Activated T-cell treated with anti-CD3 and anti-CD28 coated beads for 24 hours (primary cell): ENCODE results near the gene NPDC1.

Experiments used
- DNase-seq: peaks from one replicate; pipeline ENCODE4 v3.0.0-alpha.2; 2020; ENCODE audit warnings: low read depth

Gene NPDC1

DNA sequence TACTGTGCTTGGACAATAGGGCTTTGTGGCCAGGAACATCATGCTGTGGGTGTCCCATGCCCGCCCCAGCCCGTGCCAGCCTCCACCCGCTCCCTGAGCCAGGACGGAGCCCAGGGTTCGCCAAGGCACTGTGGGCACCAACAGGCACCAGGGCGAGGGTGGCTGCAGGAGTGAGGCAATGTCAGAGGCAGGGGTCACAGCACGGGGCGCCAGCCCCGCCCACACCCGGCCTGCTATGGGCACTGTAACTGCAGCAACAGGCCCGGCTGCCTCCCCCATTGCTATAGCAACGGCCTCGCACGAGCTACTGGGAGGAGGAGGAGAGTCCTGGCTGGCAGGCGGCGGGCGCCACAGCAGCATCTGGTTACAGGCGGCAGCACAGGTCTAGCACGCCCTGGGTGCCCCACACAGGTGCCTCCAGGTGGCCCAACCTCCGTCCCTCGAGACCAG lies 20.4 kb downstream of the NPDC1 start:
- no peak for DNase-seq

GRCh38 chr9:137023583-137023991 lies 22.4 kb downstream of the NPDC1 start:
- DNase-seq, result no peak

DNA sequence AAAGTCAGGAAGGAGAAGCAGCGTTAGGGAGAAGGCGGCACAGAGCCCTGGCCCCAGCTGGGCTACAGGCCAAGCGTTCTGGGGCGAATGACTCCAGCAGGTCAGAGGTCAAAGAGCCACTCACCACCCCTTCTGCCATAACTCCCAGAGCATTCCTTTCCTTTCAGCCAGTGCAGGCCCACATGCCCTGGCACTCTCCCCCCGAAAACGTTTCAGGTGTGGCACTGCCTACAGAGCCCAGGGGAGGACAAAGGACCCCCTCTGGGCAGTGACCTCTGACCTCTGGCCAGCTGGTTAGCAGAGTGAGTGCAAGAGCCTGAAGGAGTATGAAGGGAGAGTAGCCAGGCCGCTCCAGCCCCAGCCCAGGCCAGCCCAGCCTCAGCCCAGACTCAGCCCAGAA lies 22.8 kb downstream of the NPDC1 start:
- DNase-seq, result no peak

GRCh38 chr9:137022662-137023008 lies 23.3 kb downstream of the NPDC1 start:
- DNase-seq, result no peak

DNA sequence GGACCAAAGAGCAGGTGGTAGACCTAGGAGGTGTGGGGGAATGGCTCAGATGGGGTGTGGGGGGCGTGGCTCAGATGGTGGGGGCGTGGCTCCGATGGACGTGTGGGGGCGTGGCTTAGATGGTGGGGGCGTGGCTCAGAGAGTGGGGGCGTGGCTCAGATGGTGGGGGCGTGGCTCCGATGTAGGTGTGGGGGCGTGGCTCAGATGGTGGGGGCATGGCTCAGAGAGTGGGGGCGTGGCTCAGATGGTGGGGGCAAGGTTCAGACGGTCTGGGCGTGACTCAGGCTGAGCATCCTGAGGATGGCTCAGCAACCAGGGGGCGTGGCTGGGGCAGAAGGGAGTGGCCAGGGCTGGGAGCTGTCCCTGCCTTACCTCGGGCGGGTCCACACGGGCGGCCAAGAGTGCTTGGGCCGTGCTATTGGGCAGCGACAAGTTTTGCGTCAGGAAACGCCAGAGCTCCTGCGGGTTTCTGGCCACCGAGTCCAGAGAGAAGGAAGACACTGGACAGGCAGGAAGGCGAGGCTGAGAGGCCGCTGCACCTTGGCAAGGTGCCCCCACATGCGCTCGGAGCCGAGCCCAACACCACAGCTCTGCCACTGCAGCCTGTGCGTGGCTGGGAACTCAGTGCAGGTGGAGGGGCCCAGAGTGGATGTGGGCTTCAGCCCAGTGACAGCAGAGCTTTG lies 23.9 kb downstream of the NPDC1 start:
- DNase-seq, result peak; percentile 71

- DNase-seq, result no peak
Measured at GRCh38 chr9:137021568-137021978, 24.4 kb downstream of the NPDC1 start.

DNA sequence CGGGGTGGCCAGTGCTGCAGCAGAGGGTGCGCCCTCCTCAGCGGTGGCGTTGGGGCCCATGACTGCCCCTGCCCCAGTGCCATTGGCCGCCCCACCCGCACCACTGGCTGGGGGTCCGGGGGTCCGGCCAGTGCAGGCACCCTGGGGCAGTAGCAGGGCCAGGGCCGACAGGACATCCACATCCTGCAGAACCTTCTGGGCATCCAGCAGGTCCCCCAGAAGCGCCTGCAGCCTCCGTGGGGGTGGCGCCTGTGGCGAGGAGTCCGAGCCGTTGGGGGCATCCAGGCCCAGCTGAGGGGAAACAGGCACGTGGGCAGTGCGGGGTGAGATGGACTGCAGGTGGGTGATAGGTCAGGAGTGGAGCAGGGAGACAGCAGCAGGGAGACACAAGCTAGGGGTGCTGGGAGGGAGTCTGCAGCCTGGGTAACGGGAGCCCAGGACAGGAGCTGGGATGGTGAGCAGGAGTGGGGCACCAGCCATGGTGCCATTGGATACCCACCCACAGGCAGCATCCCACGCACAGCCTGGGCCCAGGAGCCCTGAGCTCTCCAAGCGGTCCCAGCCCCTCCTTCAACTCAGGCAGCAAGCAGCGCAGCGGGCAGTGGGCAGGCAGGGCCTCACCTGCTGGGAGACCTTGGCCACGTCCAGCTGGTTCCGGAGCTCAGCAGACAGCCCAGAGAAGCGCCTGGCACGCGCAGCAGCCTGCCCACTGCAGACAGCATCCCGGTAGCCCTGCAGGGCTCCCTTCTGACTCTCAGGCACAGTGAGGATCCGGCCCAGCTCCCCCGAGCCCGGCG lies 25.0 kb downstream of the NPDC1 start:
- DNase-seq, result no peak

GRCh38 chr9:137019891-137020683 lies 25.9 kb downstream of the NPDC1 start:
- no peak for DNase-seq

- DNase-seq, result no peak
Measured at GRCh38 chr9:137018761-137019559, 27.0 kb downstream of the NPDC1 start.

GRCh38 chr9:137017791-137018497 lies 28.0 kb downstream of the NPDC1 start:
- DNase-seq, result no peak

- no peak for DNase-seq
Measured at GRCh38 chr9:137017071-137017470, 28.9 kb downstream of the NPDC1 start.

- DNase-seq, result no peak
Measured at GRCh38 chr9:137016436-137016835, 29.5 kb downstream of the NPDC1 start.

- no peak for DNase-seq
Measured at GRCh38 chr9:137015976-137016375, 30.0 kb downstream of the NPDC1 start.

DNA sequence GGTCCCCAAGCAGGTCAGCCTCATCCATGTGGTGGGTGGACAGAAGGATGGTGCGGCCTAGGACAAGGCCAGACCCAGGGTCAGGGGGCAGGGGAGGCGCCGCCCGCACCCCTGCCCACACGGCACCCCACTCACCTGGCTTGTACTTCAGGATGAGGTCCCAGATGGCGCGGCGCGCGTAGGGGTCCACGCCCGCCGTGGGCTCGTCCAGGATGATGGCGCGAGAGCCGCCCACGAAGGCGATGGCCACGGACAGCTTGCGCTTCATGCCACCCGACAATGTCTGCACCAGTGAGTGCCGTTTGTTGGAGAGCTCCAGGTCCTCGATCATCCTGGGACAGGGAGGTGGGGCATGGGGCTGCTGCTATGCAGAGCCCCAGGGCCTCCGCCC lies 30.4 kb downstream of the NPDC1 start:
- no peak for DNase-seq

DNA sequence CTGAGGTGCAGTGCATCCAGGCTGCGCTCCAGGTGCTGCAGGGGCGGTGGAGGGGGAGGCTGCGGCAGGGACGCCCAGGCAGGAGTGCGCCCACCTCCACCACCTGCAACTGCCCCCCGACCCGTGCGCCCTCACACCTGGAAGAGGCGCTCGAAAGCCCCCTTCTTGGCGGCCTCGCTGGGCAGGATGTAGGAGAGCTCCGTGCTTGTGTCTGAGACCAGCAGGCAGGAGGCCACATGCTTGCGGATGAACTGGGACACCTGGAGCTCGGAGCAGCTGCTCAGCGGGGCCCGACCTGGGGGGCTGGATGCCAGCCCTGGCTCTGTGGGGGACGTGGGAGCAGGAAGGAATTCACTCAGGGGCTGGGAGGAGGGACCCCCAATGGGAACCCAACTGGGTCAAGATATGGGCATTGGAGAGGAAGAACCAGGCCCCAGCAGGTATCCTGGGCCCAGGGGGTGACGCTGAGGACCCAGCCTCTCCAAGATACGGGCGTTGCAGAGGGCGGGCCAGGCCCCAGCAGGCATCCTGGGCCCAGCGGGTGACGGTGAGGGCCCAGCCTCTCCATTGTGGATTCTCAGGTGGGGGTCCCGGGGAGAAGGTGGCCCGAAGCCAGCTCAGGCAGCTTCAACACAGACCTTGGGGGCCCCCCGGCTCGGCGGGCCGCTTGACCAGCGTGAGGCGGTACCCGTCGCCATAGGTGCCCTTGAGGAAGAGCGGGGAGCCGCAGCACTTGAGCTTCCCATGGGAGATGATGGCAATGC lies 31.0 kb downstream of the NPDC1 start:
- DNase-seq, result no peak

DNA sequence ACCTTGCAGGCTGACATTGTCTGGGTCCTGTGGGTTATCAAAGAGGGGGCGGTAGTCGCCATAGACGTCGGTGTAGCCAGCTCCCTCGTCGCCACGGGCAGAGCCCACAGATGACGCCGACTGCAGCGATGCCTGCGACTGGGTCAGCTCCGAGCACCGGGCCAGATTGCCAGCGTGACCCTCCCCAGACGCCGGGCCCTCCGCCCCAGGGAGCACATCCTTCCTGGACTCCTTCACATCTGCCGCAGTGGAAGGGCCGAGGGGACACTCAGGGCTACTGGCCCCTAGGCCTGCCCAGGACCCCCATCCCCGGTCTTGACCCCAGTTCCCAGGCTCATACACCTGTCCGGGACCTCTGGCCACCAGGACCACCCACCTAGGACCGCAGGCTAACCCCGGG lies 31.8 kb downstream of the NPDC1 start:
- DNase-seq, result no peak

GRCh38 chr9:137013571-137013940 lies 32.4 kb downstream of the NPDC1 start:
- no peak for DNase-seq

DNA sequence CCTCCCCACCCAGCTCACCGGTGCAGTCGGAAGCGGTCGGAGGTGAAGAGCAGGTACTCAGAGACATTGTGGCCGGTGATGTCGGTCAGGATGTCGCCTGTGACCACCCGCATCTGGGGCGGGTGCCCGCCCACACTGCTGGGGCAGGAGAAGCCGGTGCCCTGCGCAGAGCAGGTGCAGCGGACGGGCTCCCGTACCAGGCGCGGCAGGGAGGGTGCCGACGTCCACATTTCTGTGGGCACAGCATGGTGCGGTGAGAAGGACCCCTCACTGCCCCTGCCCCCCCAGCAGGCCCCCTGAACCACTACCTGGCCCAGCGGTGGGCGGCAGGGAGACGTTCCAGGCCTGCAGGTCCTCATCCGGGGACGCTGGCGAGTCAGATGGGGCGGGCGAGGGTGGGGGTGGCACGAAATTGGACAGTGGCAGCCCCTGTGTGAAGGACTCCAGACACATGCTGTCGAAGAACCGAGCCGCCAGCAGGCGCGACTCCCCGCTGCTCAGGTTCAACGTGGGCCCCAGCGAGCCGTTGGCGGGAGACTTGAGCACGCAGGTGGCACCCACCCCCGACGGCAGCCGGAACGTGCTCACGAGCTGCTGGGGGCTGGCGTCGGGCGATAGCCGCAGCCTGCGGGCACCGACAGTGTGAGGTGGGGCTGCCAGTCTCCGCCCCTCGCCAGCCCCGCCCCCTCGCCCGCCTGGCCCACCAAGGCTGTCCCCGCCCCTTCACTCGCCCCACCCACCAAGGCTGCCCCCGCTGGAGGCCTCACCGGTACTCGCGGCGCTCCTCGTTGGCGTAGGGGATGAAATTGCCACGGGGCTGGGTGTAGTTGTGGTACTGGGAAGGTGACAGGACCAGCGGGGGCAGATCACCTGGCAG lies 33.0 kb downstream of the NPDC1 start:
- DNase-seq, result no peak

DNA sequence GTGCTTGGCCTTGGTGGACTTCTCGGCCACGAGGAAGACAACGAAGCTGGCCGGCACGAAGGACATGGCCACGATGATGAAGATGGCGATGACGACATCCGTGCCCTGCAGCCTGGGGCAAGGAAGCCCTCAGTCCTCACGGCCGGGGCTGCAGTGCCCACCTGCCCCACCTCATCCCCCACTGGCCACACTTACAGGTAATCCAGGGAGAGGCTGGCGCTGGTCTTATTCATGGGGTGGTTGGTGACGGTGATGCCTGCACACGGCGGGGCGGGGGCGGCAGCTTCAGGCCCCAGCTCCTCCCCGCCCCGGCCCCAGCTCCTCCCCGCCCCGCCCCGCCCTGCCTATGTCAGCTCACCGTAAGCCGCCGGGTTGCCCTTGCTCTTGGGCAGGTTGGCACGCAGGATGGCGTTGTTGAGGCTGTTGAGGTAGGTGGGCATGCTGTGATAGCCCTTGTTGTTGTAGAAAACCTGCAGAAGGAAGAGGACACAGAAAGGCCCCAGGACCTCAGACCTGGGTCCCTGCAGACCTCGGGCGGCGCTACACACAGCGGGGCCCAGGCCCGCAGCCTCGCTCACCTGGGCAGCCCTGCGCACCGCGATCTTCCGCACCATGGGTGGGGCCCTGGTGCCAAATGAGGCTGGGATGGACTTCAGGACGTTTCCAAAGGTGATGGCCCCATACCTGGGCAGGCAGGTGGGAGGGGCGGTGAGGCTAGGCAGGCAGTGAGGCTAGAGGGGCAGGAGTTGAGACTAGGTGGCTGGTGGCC lies 33.9 kb downstream of the NPDC1 start:
- no peak for DNase-seq
